GM23248 (cell line): Measurements from ENCODE around the gene GNPNAT1.

ENCODE experiments used
- EZH2 ChIP-seq: fragments of 200-600 bp; sonication (generic); IDR thresholded peaks from 2 replicates; pipeline ENCODE4 v1.6.1; 2018; ENCODE audit warnings: antibody characterized with exemption, mild to moderate bottlenecking; ENCODE audit not compliant: insufficient read depth, poor library complexity, severe bottlenecking
- EZH2phosphoT487 ChIP-seq: fragments of 200-600 bp; sonication (generic); IDR thresholded peaks from 2 replicates; pipeline ENCODE4 v1.6.1; 2018; ENCODE audit warnings: antibody characterized with exemption, moderate library complexity, mild to moderate bottlenecking, low read depth; ENCODE audit not compliant: insufficient read depth

DNA sequence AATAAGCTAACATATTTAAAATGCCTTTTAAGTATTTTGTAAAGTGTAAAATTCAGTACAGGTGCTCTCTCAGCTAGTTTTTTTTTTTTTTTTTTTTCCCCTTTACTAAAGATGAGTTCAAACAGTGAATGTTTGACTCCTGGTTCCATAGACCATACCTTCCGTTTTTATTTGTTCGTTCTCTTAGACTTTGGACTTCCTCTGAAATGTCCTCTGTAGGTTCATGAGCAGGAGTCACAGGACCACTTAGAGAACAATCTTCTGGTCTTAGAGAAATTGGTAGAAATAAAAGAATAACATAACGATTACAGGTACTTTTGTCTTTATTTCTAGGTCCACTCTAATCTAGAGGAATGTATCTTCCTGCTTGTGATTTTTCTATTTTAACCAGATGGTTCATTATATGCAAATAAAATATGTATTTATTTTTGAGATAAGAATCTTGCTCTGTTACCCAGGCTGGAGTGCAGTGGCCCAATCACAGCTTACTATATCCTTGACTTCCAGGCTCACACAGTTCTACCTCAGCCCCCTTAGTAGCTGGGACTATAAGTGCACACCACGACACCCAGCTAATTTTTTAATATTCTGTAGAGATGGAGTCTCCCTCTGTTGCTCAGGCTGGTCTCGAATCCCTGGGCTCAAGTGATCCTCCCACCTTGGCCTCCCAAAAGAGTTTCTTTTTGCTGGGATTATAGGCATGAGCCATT lies 35.6 kb downstream of the GNPNAT1 start:
- no peak for TF ChIP-seq EZH2phosphoT487
- no peak for TF ChIP-seq EZH2
